ENCODE data around the gene CKM. TPM values are rescaled to one million over a fixed set of nuclear protein-coding genes. Genes with fewer than 3 reads are reported as not detected.

The CKM gene
- total and polyA plus RNA-seq, 8 donors: 4.1 to 58.5 (median 10.9) TPM; not detected in 2

- peak in 1 of 2 donors; percentile 73 for DNase-seq
- Histone ChIP-seq H3K4me3 (no peak overlapping the region), H3K36me3 (peaks cover 0 to 14% (median 13%) of the 10 kb centered on the region in 4 donors), H3K27me3 (peaks cover 0 to 21% (median 0%) of the 10 kb centered on the region in 3 donors), H3K4me1 (peaks cover 0 to 8% (median 0%) of the 10 kb centered on the region in 4 donors), H3K27ac (no peak overlapping the region), H3K9me3 (no peaks in the 10 kb centered on the region)
- 63 to 70% (median 69%) methylated on average over 18 of the region's 18 CpGs for WGBS, 5 donors
- intact Hi-C loops (cut with DNase I; ENCODE audit: low total_unique reads): no loop called here
- TF ChIP-seq EP300 (IDR thresholded peaks at IDR 0.05) (no peak), POLR2A (IDR thresholded peaks at IDR 0.05) (no peak), POLR2AphosphoS5 (IDR thresholded peaks at IDR 0.05) (no peak), CTCF (IDR thresholded peaks at IDR 0.05) (no peak)
Observed at GRCh38 chr19:45306518-45307027, 16.1 kb downstream of the CKM start.

GRCh38 chr19:45306040-45306439 is 16.6 kb downstream of the CKM start:
- 49 to 61% (median 53%) methylated on average over 9 of the region's 9 CpGs for WGBS, 5 donors
- H3K4me1 ChIP-seq: peaks cover 0 to 8% (median 0%) of the 10 kb centered on the region in 4 donors
- H3K4me3 ChIP-seq: no peak overlapping the region
- no peaks in the 10 kb centered on the region for H3K9me3 ChIP-seq
- intact Hi-C loops (cut with DNase I; ENCODE audit: low total_unique reads): no loop called here
- peaks cover 0 to 15% (median 14%) of the 10 kb centered on the region in 4 donors for H3K36me3 ChIP-seq
- DNase-seq: no peak
- peaks cover 0 to 21% (median 0%) of the 10 kb centered on the region in 3 donors for H3K27me3 ChIP-seq
- H3K27ac ChIP-seq: no peak overlapping the region
- TF ChIP-seq POLR2A (IDR thresholded peaks at IDR 0.05): no peak

- Histone ChIP-seq H3K9me3 (no peaks in the 10 kb centered on the region), H3K27me3 (peaks cover 0 to 21% (median 0%) of the 10 kb centered on the region in 3 donors), H3K27ac (no peak overlapping the region), H3K36me3 (peaks cover 0 to 20% (median 16%) of the 10 kb centered on the region in 4 donors), H3K4me1 (peaks cover 0 to 8% (median 0%) of the 10 kb centered on the region in 4 donors), H3K4me3 (no peak overlapping the region)
- WGBS, 5 donors: 13 to 30% (median 17%) methylated on average over 5 of the region's 5 CpGs
- peak in 1 of 2 donors; percentile 52 for DNase-seq
- intact Hi-C loops (cut with DNase I; ENCODE audit: low total_unique reads): no loop called here
- no peak for TF ChIP-seq POLR2AphosphoS5 (IDR thresholded peaks at IDR 0.05)
- no peak for TF ChIP-seq EP300 (IDR thresholded peaks at IDR 0.05)
- TF ChIP-seq POLR2A (IDR thresholded peaks at IDR 0.05): no peak
- no peak for TF ChIP-seq CTCF (IDR thresholded peaks at IDR 0.05)
Observed at GRCh38 chr19:45305421-45305820, 17.3 kb downstream of the CKM start.

- no peak for DNase-seq
- H3K4me1 ChIP-seq: peaks cover 0 to 8% (median 0%) of the 10 kb centered on the region in 4 donors
- 55 to 68% (median 61%) methylated on average over 4 of the region's 4 CpGs for WGBS, 5 donors
- peaks cover 0 to 22% (median 17%) of the 10 kb centered on the region in 4 donors for H3K36me3 ChIP-seq
- H3K4me3 ChIP-seq: no peak overlapping the region
- no peak overlapping the region for H3K27ac ChIP-seq
- peaks cover 0 to 21% (median 0%) of the 10 kb centered on the region in 3 donors for H3K27me3 ChIP-seq
- TF ChIP-seq CTCF (IDR thresholded peaks at IDR 0.05) (no peak), EP300 (IDR thresholded peaks at IDR 0.05) (no peak), POLR2A (IDR thresholded peaks at IDR 0.05) (no peak), POLR2AphosphoS5 (IDR thresholded peaks at IDR 0.05) (no peak)
- no peaks in the 10 kb centered on the region for H3K9me3 ChIP-seq
- intact Hi-C loops (cut with DNase I; ENCODE audit: low total_unique reads): no loop called here
Observed at GRCh38 chr19:45305007-45305406, 17.7 kb downstream of the CKM start.
